ENCODE data around the gene UBIAD1. TPM values are rescaled to one million over a fixed set of nuclear protein-coding genes. Genes with fewer than 3 reads are reported as not detected.
A peak's percentile ranks its signal among the peaks of the same experiment; 100 is the strongest.
"Not testable (repeated sequence)": the region's sequence is repeated elsewhere in the genome, so short reads cannot be mapped to it uniquely, and the experiment has no call there.

Gene UBIAD1
- total RNA-seq, 1 experiment from 2014 or later = 9.0 TPM

DNA sequence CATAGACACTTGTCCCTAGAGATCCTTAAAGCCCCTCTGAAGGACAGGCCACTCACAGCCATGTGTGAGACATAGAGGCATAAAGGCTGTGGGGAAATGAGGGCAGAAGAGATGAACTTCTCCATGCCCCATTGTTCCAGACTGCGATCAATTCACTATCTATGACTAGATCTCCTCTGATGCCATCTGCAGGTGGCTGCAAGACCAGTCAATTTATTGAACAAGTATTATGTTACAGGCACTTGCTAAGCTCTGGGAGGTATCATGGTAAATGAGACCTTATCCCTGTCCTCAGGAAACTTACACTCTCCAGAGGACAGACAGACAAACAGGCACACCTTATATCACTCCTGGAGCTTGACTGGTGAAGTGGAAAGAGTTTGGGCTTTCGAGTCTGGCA is 22.9 kb downstream of the UBIAD1 start:
- DNase-seq = no peak
- H3K9me3 ChIP-seq = no peaks in the 10 kb centered on the region

DNA sequence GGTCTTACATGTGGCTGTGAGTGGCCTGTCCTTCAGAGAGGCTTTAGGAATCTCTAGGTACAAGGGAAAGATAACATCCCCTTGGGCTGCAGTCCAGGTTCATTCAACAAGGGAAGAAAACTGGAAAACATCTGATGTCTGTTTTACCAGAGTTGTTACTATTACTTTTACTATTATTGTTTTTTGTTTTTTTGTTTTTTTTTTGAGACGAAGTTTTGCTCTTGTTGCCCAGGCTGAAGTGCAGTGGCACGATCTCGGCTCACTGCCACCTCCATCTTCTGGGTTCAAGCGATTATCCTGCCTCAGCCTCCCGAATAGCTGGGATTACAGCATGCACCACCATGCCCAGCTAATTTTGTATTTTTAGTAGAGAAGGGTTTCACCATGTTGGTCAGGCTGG is 24.8 kb downstream of the UBIAD1 start:
- not testable (repeated sequence) for H3K4me3 ChIP-seq, H3K9me3 ChIP-seq, DNase-seq, H3K27me3 ChIP-seq, H3K36me3 ChIP-seq

More for the DNA sequence above, 22.9 kb downstream of the UBIAD1 start:
- Histone ChIP-seq H3K4me3 (no peak overlapping the region), H3K36me3 (no peaks in the 10 kb centered on the region; the same call in 1 of the 2 replicates), H3K27me3 (no peaks in the 10 kb centered on the region)

DNA sequence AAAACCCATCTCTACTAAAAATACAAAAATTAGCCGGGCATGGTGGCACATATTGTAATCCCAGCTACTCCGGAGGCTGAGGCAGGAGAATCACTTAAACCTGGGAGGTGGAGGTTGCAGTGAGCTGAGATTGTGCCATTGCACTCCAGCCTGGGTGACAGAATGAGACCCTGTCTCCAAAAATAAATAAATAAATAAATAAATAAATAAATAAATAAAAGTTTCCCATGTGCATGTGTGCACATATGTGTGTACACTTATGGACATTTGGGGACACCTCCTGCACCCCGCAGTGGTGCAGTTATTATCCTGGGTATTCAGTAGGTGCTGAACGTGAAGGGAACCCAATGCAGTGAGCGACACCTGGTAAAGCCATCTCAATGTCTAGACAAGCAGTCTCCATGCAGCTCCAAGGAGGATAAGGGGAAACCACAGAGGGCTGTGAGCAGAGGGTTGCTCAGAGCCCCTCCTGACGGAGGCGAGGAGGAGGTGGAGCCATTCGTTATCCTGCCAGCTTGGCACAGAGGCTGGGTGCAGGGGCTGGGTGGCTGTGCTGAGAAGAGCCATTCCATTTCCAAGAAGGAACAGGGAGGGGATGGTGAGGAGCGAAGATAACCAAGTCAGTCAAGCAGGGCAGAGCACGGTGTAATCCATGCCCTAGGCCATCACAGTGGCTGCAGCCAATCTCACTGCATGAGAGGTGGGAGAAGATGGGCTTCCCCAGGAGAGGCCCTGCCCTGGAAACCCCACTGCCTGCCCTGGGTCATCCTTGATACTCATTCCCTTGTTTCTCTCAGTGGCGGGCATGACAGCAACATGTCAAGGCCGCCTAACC is 25.6 kb downstream of the UBIAD1 start:
- no peaks in the 10 kb centered on the region for H3K9me3 ChIP-seq
- no peak for DNase-seq
- no peaks in the 10 kb centered on the region for H3K27me3 ChIP-seq
- H3K4me3 ChIP-seq = no peak overlapping the region
- H3K36me3 ChIP-seq = no peaks in the 10 kb centered on the region; the same call in 1 of the 2 replicates

DNA sequence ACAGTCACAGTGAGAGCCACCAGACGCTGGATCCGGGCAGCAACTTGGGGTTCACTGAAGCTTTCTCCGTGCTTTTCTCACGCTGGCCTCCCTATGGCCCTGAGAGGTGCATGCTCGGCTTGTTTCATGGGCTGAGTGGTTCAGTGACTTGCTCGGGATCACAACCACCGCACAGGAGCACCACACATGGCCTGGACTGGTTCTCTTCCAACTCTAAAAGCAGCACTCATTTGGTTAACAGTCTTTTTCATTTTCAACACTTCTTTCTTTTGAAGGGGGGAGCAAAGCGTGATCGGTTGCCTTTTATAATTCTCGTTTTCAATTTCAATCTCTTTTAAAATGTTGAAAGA is 26.2 kb downstream of the UBIAD1 start:
- Histone ChIP-seq H3K9me3 (no peaks in the 10 kb centered on the region), H3K4me3 (no peak overlapping the region), H3K27me3 (no peaks in the 10 kb centered on the region), H3K36me3 (no peaks in the 10 kb centered on the region; the same call in 1 of the 2 replicates)
- DNase-seq = no peak

DNA sequence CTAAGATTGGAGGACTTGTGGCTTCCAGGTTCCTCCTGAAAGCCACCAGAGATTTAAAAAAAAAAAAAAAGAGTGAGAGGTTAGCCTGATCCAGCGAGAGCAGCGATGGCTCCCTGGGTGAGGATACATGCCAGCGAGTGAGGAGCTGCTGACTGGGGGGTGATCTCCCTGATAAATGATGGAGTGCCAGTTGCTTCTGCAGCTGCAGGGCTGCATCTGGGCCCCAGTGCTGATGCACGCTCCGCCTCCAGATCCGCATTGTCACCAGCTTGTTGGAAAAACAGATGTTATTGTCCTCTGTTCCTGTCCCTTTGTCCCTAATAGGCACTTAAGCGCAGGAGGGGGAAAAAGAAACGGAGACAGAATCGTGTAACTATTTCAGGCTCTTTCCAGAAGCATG is 28.6 kb downstream of the UBIAD1 start:
- no peaks in the 10 kb centered on the region for H3K9me3 ChIP-seq

DNA sequence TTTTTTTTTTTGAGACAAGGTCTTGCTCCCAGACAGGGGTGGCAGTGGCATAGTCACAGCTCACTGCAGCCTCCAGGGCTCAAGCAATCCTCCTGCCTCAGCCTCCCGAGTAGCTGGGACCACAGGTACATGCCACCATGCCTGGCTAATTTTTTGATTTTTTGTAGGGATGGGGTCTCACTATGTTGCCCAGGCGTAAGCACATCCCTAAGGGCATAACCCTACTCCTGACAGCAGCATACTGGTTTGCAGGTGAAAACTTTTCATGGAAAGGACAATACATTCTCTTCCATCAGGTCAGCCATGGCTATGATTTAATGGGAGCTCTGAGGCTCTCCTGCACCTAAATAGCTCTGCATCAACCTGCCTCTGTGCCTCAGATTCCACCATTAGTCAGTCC is 29.4 kb downstream of the UBIAD1 start:
- Histone ChIP-seq H3K27me3 (no peaks in the 10 kb centered on the region), H3K4me3 (no peak overlapping the region), H3K9me3 (no peaks in the 10 kb centered on the region), H3K36me3 (no peaks in the 10 kb centered on the region)
- no peak for DNase-seq

More for the DNA sequence above, 28.6 kb downstream of the UBIAD1 start:
- no peaks in the 10 kb centered on the region for H3K36me3 ChIP-seq
- no peak for DNase-seq
- H3K27me3 ChIP-seq = no peaks in the 10 kb centered on the region
- no peak overlapping the region for H3K4me3 ChIP-seq

DNA sequence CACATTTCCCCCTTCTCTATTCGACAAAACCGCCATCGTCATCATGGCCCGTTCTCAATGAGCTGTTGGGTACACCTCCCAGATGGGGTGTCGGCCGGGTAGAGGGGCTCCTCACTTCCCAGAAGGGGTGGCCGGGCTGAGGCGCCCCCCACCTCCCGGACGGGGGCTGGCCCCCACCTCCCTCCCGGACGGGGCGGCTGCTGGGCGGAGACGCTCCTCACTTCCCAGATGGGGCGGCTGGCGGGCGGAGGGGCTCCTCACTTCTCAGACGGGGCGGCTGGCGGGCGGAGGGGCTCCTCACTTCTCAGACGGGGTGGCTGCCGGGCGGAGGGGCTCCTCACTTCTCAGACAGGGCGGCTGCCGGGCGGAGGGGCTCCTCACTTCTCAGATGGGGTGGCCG is 32.5 kb downstream of the UBIAD1 start:
- not testable (repeated sequence) for H3K36me3 ChIP-seq, H3K27me3 ChIP-seq, DNase-seq, H3K4me3 ChIP-seq, H3K9me3 ChIP-seq

DNA sequence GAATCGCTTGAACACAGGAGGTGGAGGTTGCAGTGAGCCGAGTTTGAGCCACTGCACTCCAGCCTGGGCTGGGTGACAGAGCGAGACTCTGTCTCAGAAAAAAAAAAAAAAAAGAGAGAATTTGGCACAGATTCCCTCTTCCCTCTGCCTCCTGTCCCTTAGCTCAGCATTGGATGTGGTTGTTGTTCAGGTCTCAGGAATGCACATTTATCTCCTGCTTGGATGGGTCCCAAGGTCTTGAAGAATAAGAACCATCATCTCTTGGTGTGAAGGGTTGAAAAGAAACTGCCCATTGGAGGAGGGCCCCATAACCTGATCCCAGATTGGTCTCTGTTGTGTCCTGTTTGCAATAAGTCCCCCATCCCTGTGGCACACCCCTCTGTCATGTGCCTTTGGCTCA is 34.9 kb downstream of the UBIAD1 start:
- no peaks in the 10 kb centered on the region for H3K9me3 ChIP-seq
- no peaks in the 10 kb centered on the region for H3K36me3 ChIP-seq
- no peak overlapping the region for H3K4me3 ChIP-seq
- H3K27me3 ChIP-seq = no peaks in the 10 kb centered on the region
- peak; percentile 21 for DNase-seq

DNA sequence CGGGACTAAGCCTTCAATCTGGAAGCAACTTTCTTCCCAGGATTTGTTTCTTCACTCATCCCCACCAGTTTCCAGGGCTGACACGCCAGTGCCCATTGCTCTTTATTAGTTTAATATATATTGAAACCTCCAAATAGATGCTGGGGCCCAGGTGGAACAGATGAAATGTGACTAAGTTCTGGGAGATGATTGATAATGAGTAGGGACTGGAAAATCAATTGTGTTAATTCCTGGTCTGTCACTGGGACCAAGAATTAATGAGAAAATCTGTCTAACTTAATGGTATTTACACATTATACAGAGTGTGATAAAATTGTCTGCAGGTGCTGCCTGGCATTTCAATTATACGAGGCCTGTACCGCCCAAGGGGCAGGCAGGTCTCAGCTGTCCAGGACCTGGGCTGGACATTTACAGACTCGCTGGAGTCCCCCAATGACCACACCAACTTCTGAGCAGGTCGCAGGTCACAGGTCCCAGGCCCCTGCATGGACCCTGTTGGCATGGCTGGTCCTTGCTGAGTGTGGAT is 35.8 kb downstream of the UBIAD1 start:
- DNase-seq = no peak
- Histone ChIP-seq H3K9me3 (no peaks in the 10 kb centered on the region), H3K36me3 (no peaks in the 10 kb centered on the region), H3K27me3 (no peaks in the 10 kb centered on the region), H3K4me3 (no peak overlapping the region)

DNA sequence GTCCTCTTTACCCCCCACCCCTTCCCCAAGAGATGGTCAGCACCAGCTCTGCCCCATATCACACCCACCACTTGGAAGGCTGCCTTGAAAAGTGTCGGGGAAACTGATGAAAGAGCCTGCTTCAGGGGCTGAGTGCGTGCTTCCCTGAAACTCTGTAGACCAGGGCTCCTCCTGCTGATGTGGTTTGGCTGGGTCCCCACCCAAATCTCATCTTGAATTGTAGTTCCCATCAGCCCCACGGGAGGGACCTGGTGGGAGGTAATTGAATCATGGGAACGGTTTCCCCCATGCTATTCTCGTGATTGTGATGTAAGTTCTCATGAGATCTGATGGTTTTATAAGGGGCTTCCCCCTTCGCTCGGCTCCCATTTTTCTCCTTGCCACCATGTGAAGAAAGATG is 36.4 kb downstream of the UBIAD1 start:
- H3K36me3 ChIP-seq = no peaks in the 10 kb centered on the region
- no peaks in the 10 kb centered on the region for H3K27me3 ChIP-seq
- H3K4me3 ChIP-seq = no peak overlapping the region
- no peaks in the 10 kb centered on the region for H3K9me3 ChIP-seq
- DNase-seq = no peak

DNA sequence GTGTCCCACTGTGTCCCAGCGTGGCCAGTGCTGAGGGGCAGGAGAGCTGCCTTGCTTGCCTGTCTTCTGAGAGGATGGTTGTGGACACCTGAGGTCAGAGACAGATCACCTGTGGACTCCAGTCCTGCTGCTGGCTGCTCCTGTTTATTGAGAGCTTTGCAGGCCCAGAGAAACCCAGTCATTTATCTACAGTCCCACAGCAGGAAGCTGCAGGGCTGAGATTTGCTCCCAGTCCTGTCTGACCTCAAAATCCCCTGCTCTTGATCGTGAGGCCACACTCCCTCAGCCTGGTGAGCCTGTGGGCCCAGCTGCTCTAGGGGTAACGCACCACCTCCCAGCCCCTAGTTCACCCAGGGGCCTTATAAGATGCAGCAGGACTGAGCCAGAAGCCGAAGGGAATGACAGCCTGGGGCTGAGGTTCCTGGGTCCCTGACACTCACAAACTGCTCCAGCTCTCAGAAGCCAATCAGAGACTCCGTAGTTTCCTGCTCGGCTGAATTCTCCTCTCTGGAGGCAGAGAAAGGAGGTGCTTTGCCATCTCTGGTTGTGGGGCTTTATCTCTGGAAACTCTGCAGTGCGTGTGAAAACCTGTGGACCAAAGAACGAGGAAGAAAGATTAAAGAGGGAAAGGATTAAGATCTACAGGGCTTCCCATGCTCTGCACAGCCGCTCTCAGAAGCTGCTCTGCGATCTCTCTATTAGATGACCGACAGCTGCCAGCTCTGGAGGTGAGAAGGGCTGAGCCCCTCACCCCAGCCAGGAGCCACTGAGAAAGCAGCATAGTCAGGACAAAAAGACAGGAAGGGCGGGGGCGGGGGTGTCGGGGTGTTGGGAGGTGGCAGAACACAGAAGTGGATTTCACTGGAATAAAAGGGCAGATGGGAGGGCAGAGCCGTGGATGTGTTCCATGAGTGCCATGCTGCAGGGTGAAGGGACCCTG is 39.1 kb downstream of the UBIAD1 start:
- Histone ChIP-seq H3K9me3 (no peaks in the 10 kb centered on the region), H3K36me3 (no peaks in the 10 kb centered on the region), H3K27me3 (no peaks in the 10 kb centered on the region), H3K4me3 (no peak overlapping the region)
- no peak for DNase-seq

DNA sequence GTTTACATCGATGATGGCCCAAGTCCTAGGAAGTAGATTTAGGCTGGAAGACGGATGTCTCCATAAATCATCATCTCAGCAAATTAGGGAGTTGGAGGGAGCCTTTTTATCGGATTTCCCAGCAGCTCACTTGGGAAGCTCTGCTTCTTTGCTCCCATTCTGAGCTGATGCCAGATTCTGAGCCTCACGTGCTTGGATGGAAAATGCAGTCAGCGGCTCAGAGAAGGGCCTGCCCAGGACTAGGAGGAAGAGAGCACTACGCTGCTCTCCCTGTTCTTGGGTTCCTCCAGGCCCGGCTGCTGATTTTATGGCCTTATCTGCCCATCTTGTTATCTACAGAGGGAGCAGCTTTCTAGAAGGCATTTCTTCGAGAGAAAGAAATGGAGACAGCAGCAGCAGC is 42.0 kb downstream of the UBIAD1 start:
- Histone ChIP-seq H3K36me3 (no peaks in the 10 kb centered on the region), H3K27me3 (no peaks in the 10 kb centered on the region), H3K9me3 (no peaks in the 10 kb centered on the region), H3K4me3 (no peak overlapping the region)
- DNase-seq = no peak

DNA sequence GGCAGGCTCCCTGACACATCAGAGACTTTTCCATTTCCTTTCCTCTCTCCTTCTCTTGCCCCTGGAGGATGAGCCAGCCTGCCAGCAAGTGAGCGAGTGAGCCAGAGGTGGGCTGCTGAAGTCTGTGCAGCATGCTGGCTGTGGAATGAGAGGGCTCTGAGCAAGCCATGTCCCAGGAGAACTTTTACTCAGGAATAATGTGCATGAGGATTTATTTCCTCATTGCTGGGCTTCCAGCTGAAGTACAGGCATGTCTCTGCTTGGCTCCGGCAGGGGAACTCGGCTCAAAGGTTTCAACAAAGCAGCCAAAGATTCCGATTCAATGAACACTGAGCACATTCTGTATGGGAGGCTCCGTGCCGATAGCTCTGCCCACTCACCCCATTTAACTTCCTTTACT is 43.7 kb downstream of the UBIAD1 start:
- no peaks in the 10 kb centered on the region for H3K27me3 ChIP-seq
- DNase-seq = peak; percentile 56
- no peak overlapping the region for H3K4me3 ChIP-seq
- no peaks in the 10 kb centered on the region for H3K9me3 ChIP-seq
- H3K36me3 ChIP-seq = no peaks in the 10 kb centered on the region

DNA sequence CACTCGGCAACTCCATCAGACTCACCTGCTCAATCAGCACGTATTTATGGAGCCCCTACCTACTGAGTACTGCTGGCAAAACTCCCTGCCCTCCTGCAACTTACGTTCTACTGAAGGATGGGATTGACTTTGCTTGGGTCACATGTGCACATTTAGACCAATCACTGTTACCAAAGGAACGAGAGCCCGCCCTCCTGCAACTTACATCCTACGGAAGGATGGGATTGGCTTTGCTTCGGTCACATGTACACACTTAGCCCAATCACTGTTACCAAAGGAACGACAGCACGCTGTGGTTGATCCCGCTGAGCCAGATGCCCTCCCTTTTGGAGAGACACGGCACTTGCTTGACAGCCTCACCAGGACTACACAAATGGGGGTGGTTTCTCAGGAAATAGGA is 46.0 kb downstream of the UBIAD1 start:
- Histone ChIP-seq H3K36me3 (no peaks in the 10 kb centered on the region), H3K27me3 (no peaks in the 10 kb centered on the region), H3K9me3 (no peaks in the 10 kb centered on the region), H3K4me3 (no peak overlapping the region)
- no peak for DNase-seq

DNA sequence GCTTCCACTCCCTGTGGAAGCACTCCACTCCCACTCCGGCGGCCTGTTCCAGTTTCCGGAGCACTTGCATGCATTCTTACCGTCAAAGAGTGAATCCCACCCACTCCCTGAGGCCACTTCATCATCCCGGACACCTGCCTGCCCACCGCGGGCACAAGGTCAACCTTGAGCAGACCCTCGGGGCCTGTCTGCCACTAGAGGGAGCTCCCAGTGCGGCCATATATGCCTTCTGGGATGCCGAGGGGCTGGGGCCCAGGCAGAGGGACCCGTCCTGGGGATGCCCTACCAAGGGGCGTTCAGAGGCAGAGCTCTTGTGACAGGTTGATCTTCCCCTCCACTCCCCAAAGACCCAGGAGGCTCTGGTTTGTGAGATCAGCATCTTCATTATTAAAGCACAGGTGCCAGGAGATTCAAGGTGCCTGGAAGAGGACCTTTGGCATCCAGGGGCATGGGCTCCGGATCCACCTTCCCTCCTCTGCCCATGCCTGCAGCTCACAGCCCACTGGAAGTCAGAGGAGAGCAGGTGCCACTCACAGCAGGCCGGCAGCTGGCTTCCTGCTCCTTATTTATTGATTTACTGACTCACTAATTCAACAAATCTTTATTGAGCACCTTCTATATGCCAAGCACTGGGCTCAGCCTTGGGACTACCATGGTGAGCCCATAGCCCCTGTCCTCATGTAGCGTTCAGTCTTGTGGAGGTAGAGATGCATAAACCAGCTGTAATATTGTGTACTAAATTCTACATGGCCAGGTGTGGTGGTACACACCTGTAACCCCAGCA is 47.3 kb downstream of the UBIAD1 start:
- Histone ChIP-seq H3K27me3 (no peaks in the 10 kb centered on the region), H3K4me3 (no peak overlapping the region), H3K36me3 (no peaks in the 10 kb centered on the region), H3K9me3 (no peaks in the 10 kb centered on the region)
- no peak for DNase-seq

DNA sequence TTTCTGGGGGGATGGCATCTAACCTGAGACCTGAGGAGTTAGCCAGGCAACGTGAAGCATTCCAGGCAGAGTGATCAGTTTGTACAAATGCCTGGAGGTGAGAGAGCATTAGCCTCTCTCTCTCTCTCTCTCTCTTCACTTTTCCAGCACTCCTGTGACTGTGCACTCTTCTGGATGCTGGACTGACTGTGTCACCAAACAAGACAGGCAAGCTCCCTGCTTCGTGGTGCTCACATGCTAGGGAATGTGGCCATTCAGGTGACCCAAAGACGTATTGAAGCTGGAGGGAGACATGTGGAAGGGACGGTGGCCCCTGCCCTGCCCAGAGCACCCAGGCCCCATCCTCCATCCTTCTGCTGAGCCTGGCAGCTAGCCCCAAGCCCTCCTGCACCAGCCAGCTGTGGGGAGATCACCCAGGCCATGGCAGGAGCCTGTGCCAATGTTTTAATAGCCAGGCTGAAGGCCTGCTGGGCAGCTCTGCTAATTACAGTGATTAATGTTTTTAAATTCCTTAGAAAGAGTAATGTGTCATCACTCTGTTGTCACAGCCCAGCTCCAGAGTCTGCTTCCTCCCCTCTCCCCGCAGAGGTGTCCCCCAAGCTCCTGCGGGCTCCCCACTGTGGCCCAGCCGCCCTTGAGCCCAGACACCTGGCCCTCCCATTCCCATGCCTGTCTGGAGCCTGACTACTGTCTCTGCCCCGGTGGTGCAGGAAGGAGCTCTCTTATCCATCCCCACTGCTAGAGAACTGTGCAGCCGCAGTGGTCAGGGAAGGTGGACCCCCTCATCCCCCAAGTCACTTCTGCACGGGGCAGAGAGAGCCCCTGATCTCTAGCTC is 48.9 kb downstream of the UBIAD1 start:
- no peak for DNase-seq

More for the DNA sequence above, 48.9 kb downstream of the UBIAD1 start:
- Histone ChIP-seq H3K36me3 (no peaks in the 10 kb centered on the region), H3K9me3 (no peaks in the 10 kb centered on the region), H3K27me3 (no peaks in the 10 kb centered on the region), H3K4me3 (no peak overlapping the region)

All from MG63 (cell line).